Ovary (tissue), 9 donors: ENCODE data around the gene CKAP5. TPM values are rescaled to one million over a fixed set of nuclear protein-coding genes. Genes with fewer than 3 reads are reported as not detected.
A peak's percentile ranks its signal among the peaks of the same experiment; 100 is the strongest.

Experiments
- DNase-seq, 5 donors: peaks; one replicate each; pipeline ENCODE4 v3.0.0-alpha.2; 2019 to 2020
- H3K27ac ChIP-seq, 2 donors: fragments of 200-600 bp; one replicate each; pipeline versions ENCODE4 v1.5.1 to v1.8.0; 2019 to 2022
- H3K27me3 ChIP-seq: fragments of 200-600 bp; one replicate; pipeline ENCODE4 v1.8.0; 2022
- H3K36me3 ChIP-seq: fragments of 200-600 bp; sonication (generic); one replicate; pipeline ENCODE4 v1.5.1; 2019
- H3K4me1 ChIP-seq: one replicate; pipeline ENCODE4 v1.8.1; 2013; ENCODE audit warnings: mild to moderate bottlenecking, moderate library complexity; ENCODE audit not compliant: insufficient read depth
- H3K4me3 ChIP-seq: fragments of 200-600 bp; sonication (generic); one replicate; pipeline ENCODE4 v1.5.1; 2017
- H3K9me3 ChIP-seq, 2 donors: fragments of 200-600 bp in 1 of 2; sonication (generic) in 1 of 2; one replicate each; pipeline versions ENCODE4 v1.5.1 to v1.8.1; 2013 to 2019; ENCODE audit warnings: mild to moderate bottlenecking in 1 of 2, moderate library complexity in 1 of 2
- CTCF ChIP-seq, 3 donors: fragments of 450-650 bp in 2 of 3; fragments of 200-600 bp in 1 of 3; IDR thresholded peaks; one replicate each; pipeline versions ENCODE4 v1.5.1 to v1.8.0; 2016 to 2022; ENCODE audit warnings: antibody characterized with exemption in 3 of 3, mild to moderate bottlenecking in 1 of 3
- EP300 ChIP-seq: sonication (generic); formaldehyde crosslinking; IDR thresholded peaks from one replicate; pipeline ENCODE4 v1.6.1; 2017; ENCODE audit warnings: antibody characterized with exemption
- POLR2A ChIP-seq: fragments of 450-650 bp; IDR thresholded peaks from one replicate; pipeline ENCODE4 v1.6.1; 2017; ENCODE audit warnings: antibody characterized with exemption, mild to moderate bottlenecking, moderate library complexity
- WGBS, 3 donors: extraction: QIAGEN DNeasy Blood & Tissue Kit in 1 of 3; methylation state at CpG; one replicate each; pipeline versions ENCODE4 v1.1.5 to v1.1.7; 2013 to 2017; 5-methylcytosine and 5-hydroxymethylcytosine counted together
- intact Hi-C, 4 donors: fragments of 100-400 bp; cut with DNase I; formaldehyde crosslinking; loops; one replicate each; pipeline versions ENCODE4 v1.11.0 to v1.15.1; 2022 to 2023
- polyA plus RNA-seq, 2 donors: library from polyadenylated mRNA; stranded (reverse); fragments of 200-250 nt in 1 of 2; fragments of 350-450 nt in 1 of 2; fragmentation: Illumina TruSeq in 1 of 2; extraction: RNeasy Lipid Tissue Mini Kit (QIAGEN cat#74804) in 1 of 2; gene quantifications; one replicate each; pipeline ENCODE4 v1.2.3, GENCODE V29; 2013 to 2014
- total RNA-seq, 7 donors: library from RNA; depleted of rRNA in 2 of 7; stranded (reverse); fragments of >200 nt in 2 of 7; fragmentation: NEBNext Ultra II Directional in 3 of 7; extraction: Animal tissue kit (Norgen Biotek cat#: 25700) in 3 of 7; gene quantifications; one replicate each; pipeline versions ENCODE4 v1.1.0 to v1.2.4, GENCODE V29; 2016 to 2023
- donor health status: DM: no; HTN: no; CAD: no; lungs with moderate emphysema.
- donor health status: DM: no; HTN: no; CAD: no.
- donor health status: Bipolar disorder and iron deficiency.
- donor health status: DM: yes; HTN: yes; CAD: no.
- donor health status: DM: no; HTN: no; CAD: no.
- donor health status: DM: yes; HTN: yes; CAD: no.

Gene CKAP5
- total and polyA plus RNA-seq, 9 donors: 25.8 to 110 (median 91.5) TPM

- Histone ChIP-seq H3K9me3 (no peaks in the 10 kb centered on the region), H3K4me1 (no peaks in the 10 kb centered on the region), H3K27ac (no peak overlapping the region), H3K27me3 (no peaks in the 10 kb centered on the region), H3K4me3 (no peak overlapping the region), H3K36me3 (no peaks in the 10 kb centered on the region)
- WGBS, 3 donors: 94 to 97% (median 96%) methylated on average over 30 to 31 of the region's 31 CpGs
- no peak for DNase-seq
- intact Hi-C loops: no loop called here
- no peak for TF ChIP-seq POLR2A
- no peak for TF ChIP-seq CTCF (IDR thresholded peaks at IDR 0.05)
- TF ChIP-seq EP300: no peak
These were observed 140.9 kb downstream of the CKAP5 start for GRCh38 chr11:46705070-46705688.

GRCh38 chr11:46701078-46701654 is 144.9 kb downstream of the CKAP5 start:
- peak overlapping the region; percentile 92 for H3K4me3 ChIP-seq
- peaks cover 18% of the 10 kb centered on the region for H3K4me1 ChIP-seq
- no peaks in the 10 kb centered on the region for H3K9me3 ChIP-seq
- TF ChIP-seq EP300: no peak
- TF ChIP-seq CTCF (IDR thresholded peaks at IDR 0.05): no peak
- no peak for TF ChIP-seq POLR2A
- H3K27ac ChIP-seq: peak overlapping the region; percentile 61 to 80
- DNase-seq: peak in 1 of 5 donors; percentile 48
- intact Hi-C loops: no loop called here
- WGBS, 3 donors: 0 to 1% (median 1%) methylated on average over 28 to 29 of the region's 29 CpGs
- H3K36me3 ChIP-seq: no peaks in the 10 kb centered on the region
- H3K27me3 ChIP-seq: no peaks in the 10 kb centered on the region

- DNase-seq: peak; percentile 98 to 99 (median 99)
- 0 to 1% (median 0%) methylated on average over 44 of the region's 44 CpGs for WGBS, 3 donors
- TF ChIP-seq CTCF (IDR thresholded peaks at IDR 0.05) (no peak), POLR2A (peak; percentile 41)
- intact Hi-C loops: no loop called here
- Histone ChIP-seq H3K27ac (peak within 1 kb of the TSS; percentile 61 to 80), H3K36me3 (no peaks in the 10 kb centered on the region), H3K9me3 (no peaks in the 10 kb centered on the region), H3K4me1 (peaks cover 22% of the 10 kb centered on the region), H3K4me3 (peak within 1 kb of the TSS; percentile 92), H3K27me3 (no peaks in the 10 kb centered on the region)
These were observed 145.6 kb downstream of the CKAP5 start, which contains the start of the genes ARHGAP1 and ZNF408 for GRCh38 chr11:46700241-46701077. TSS of gene ARHGAP1 (minus strand) at chr11:46700619. CDS start at chr11:46696107, 4,512 bp downstream. TSS of gene ZNF408 (plus strand) at chr11:46701031. CDS start at chr11:46701048, 17 bp downstream.

- Histone ChIP-seq H3K27ac (no peak overlapping the region), H3K36me3 (no peaks in the 10 kb centered on the region), H3K9me3 (no peaks in the 10 kb centered on the region), H3K4me1 (peaks cover 22% of the 10 kb centered on the region), H3K27me3 (no peaks in the 10 kb centered on the region), H3K4me3 (no peak overlapping the region)
- DNase-seq: no peak
- WGBS, 3 donors: 22 to 26% (median 25%) methylated on average over 1 of the region's 1 CpG
- TF ChIP-seq EP300 (no peak), POLR2A (no peak), CTCF (IDR thresholded peaks at IDR 0.05) (no peak)
- intact Hi-C loops: no loop called here
These were observed 147.5 kb downstream of the CKAP5 start for GRCh38 chr11:46698597-46698996.
